DOHH2 (cell line): Measurements from ENCODE around the gene MS4A13.

Experiments used
- CTCF ChIP-seq: fragments of 200-600 bp; sonication (generic); IDR thresholded peaks from one replicate; pipeline ENCODE4 v1.5.1; 2014; ENCODE audit warnings: antibody characterized with exemption, mild to moderate bottlenecking, low read depth, low read length; ENCODE audit not compliant: poor library complexity, severe bottlenecking
- EZH2phosphoT487 ChIP-seq: fragments of 200-600 bp; sonication (generic); IDR thresholded peaks from 2 replicates; pipeline ENCODE4 v1.6.1; 2017; ENCODE audit warnings: borderline replicate concordance, mild to moderate bottlenecking, antibody characterized with exemption, low read length, moderate library complexity, mixed read lengths

- no peak for TF ChIP-seq CTCF
- no peak for TF ChIP-seq EZH2phosphoT487
Observed at GRCh38 chr11:60500276-60500910, 14.8 kb upstream of the MS4A13 start.
